GM23338 (cell line): ENCODE results near the gene PRKD1. TPM values are rescaled to one million over a fixed set of nuclear protein-coding genes. Genes with fewer than 3 reads are reported as not detected.

ENCODE experiments used
- ATAC-seq: fragments of 200-7000 bp; cut with Tn5 transposase; 3 replicates; pipeline ENCODE4 v1.9.1; 2020
- DNase-seq: peaks from one replicate; pipeline ENCODE4 v3.0.0-alpha.2; 2015; ENCODE audit warnings: low spot score
- H2AFZ ChIP-seq: fragments of 200-600 bp; sonication (generic); 2 replicates; pipeline ENCODE4 v1.8.0; 2016; ENCODE audit warnings: antibody characterized with exemption, mild to moderate bottlenecking, moderate library complexity
- H3F3A ChIP-seq: fragments of 200-600 bp; sonication (generic); replicated peaks from 2 replicates; pipeline ENCODE4 v1.8.0; 2017; ENCODE audit warnings: antibody characterized with exemption, mixed run types, low read depth
- H3K27ac ChIP-seq: fragments of 200-600 bp; sonication (generic); 2 replicates; pipeline ENCODE4 v1.6.1; 2016; ENCODE audit warnings: low read depth
- H3K27me3 ChIP-seq: fragments of 200-600 bp; sonication (generic); 2 replicates; pipeline ENCODE4 v1.8.0; 2016; ENCODE audit warnings: mild to moderate bottlenecking, mixed run types, moderate library complexity; ENCODE audit not compliant: insufficient read depth
- H3K36me3 ChIP-seq: fragments of 200-600 bp; sonication (generic); 2 replicates; pipeline ENCODE4 v1.8.0; 2016; ENCODE audit warnings: mild to moderate bottlenecking; ENCODE audit not compliant: insufficient read depth
- H3K4me1 ChIP-seq: fragments of 200-600 bp; sonication (generic); 2 replicates; pipeline ENCODE4 v1.8.0; 2016; ENCODE audit warnings: mild to moderate bottlenecking, moderate library complexity; ENCODE audit not compliant: insufficient read depth
- H3K4me2 ChIP-seq: fragments of 200-600 bp; sonication (generic); 2 replicates; pipeline ENCODE4 v1.7.1; 2017; ENCODE audit warnings: mixed run types
- H3K4me3 ChIP-seq: fragments of 200-600 bp; sonication (generic); 2 replicates; pipeline ENCODE4 v1.6.1; 2016; ENCODE audit warnings: mixed run types
- H3K79me2 ChIP-seq: fragments of 200-600 bp; sonication (generic); replicated peaks from 2 replicates; pipeline ENCODE4 v1.8.0; 2017; ENCODE audit warnings: mild to moderate bottlenecking; ENCODE audit not compliant: insufficient read depth
- H3K9me2 ChIP-seq: fragments of 200-600 bp; sonication (generic); 2 replicates; pipeline ENCODE4 v1.8.0; 2017; ENCODE audit not compliant: insufficient read depth
- H4K20me1 ChIP-seq: fragments of 200-600 bp; sonication (generic); replicated peaks from 2 replicates; pipeline ENCODE4 v1.8.0; 2017; ENCODE audit warnings: mild to moderate bottlenecking; ENCODE audit not compliant: insufficient read depth
- H3K27ac Mint-ChIP-seq: 2 replicates; pipeline ENCODE4 v1.8.0; 2020; ENCODE audit warnings: inconsistent platforms, mild to moderate bottlenecking, moderate library complexity, mixed read lengths
- H3K27me3 Mint-ChIP-seq: 3 replicates; pipeline ENCODE4 v1.8.0; 2022; ENCODE audit warnings: low read depth, mild to moderate bottlenecking, moderate library complexity, mixed read lengths, inconsistent platforms; ENCODE audit not compliant: insufficient read depth, poor library complexity
- H3K36me3 Mint-ChIP-seq: 3 replicates; pipeline ENCODE4 v1.8.0; 2021; ENCODE audit warnings: low read depth, mild to moderate bottlenecking, inconsistent platforms, moderate library complexity, mixed read lengths
- H3K4me1 Mint-ChIP-seq: 3 replicates; pipeline ENCODE4 v1.8.0; 2020; ENCODE audit warnings: mild to moderate bottlenecking, inconsistent platforms, mixed read lengths
- H3K4me3 Mint-ChIP-seq: 3 replicates; pipeline ENCODE4 v1.8.0; 2021; ENCODE audit warnings: moderate library complexity, mild to moderate bottlenecking, inconsistent platforms, mixed read lengths
- H3K9me3 Mint-ChIP-seq: 3 replicates; pipeline ENCODE4 v1.8.0; 2020; ENCODE audit warnings: moderate library complexity, mild to moderate bottlenecking, inconsistent platforms, mixed read lengths
- CREB1 ChIP-seq: fragments of 250-450 bp; sonication (Bioruptor Pico); IDR thresholded peaks from 2 replicates; pipeline ENCODE4 v1.5.0; 2020; ENCODE audit warnings: low read depth, mild to moderate bottlenecking, moderate library complexity
- EZH2 ChIP-seq: fragments of 200-600 bp; sonication (generic); IDR thresholded peaks from one replicate; pipeline ENCODE4 v1.8.0; 2017; ENCODE audit warnings: antibody characterized with exemption, mild to moderate bottlenecking, low read depth; ENCODE audit not compliant: unreplicated experiment
- EZH2phosphoT487 ChIP-seq: fragments of 200-600 bp; sonication (generic); IDR thresholded peaks from one replicate; pipeline ENCODE4 v1.8.1; 2018; ENCODE audit warnings: antibody characterized with exemption; ENCODE audit not compliant: unreplicated experiment
- JUNB ChIP-seq: IDR thresholded peaks from one replicate; pipeline ENCODE4 v1.6.1; 2016; ENCODE audit warnings: antibody characterized with exemption; ENCODE audit not compliant: unreplicated experiment
- NANOG ChIP-seq: IDR thresholded peaks from 2 replicates; pipeline ENCODE4 v1.6.1; 2016; ENCODE audit warnings: antibody characterized with exemption, borderline replicate concordance
- POLR2AphosphoS5 ChIP-seq: IDR thresholded peaks from 2 replicates; pipeline ENCODE4 v1.6.1; 2016; ENCODE audit warnings: antibody characterized with exemption, low read depth
- ZNF114 ChIP-seq: fragments of 250-450 bp; sonication (Bioruptor Pico); IDR thresholded peaks from 2 replicates; pipeline ENCODE4 v1.5.0; 2020; ENCODE audit warnings: mild to moderate bottlenecking, moderate library complexity
- ZNF331 ChIP-seq: fragments of 250-450 bp; sonication (Bioruptor Pico); IDR thresholded peaks from 2 replicates; pipeline ENCODE4 v1.5.0; 2020; ENCODE audit warnings: low read depth, mild to moderate bottlenecking, moderate library complexity
- polyA plus RNA-seq: library from polyadenylated mRNA; unstranded; fragments of >200 nt; fragmentation: Nextera tagmentation; extraction: Ambion mirVana; gene quantifications from 2 replicates; pipeline ENCODE4 v1.2.1, GENCODE V29; 2016
- total RNA-seq: library from RNA; depleted of rRNA; stranded (reverse); fragments of >200 nt; shearing (Covaris generic); gene quantifications from 2 replicates; pipeline ENCODE4 v1.2.3, GENCODE V29; 2014
- TF ChIP-seq, protein P1 (sequence below), 2 experiments: fragments of 200-600 bp in 1 of 2; sonication (generic) in 1 of 2; conservative IDR thresholded peaks; 2 replicates each; pipeline versions ENCODE4 v1.5.1 to v1.6.1; 2016 to 2017; ENCODE audit warnings: antibody characterized with exemption in 2 of 2, low read depth in 2 of 2, mild to moderate bottlenecking in 2 of 2, moderate library complexity in 1 of 2
- TF ChIP-seq, protein P2 (sequence below): IDR thresholded peaks from one replicate; pipeline ENCODE4 v1.6.1; 2018; ENCODE audit warnings: antibody characterized with exemption; ENCODE audit not compliant: unreplicated experiment
- TF ChIP-seq, protein P3 (sequence below): IDR thresholded peaks from 2 replicates; pipeline ENCODE4 v1.6.1; 2016; ENCODE audit warnings: antibody characterized with exemption

The PRKD1 gene
- total and polyA plus RNA-seq, 2 experiments from 2014 or later: 3.1 to 9.7 TPM

DNA sequence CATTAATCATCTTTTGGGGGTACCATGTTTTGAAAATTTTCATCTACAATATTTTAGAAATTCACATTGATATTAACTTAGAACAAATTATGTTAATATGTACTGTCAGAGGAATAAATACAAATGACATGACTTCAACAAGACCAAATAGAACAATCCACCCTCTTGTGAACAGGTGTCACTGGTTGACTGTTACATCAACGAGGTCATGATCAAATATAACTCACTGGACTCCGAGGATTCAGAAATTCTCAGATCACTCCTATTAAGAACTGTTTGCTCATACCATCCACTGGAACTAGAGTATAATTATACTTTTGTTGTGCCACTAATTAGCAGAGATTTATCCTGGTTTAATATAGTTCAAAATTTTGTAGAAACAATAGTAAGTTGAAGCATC, 318.8 kb downstream of the PRKD1 start:
- ATAC-seq: no peak

DNA sequence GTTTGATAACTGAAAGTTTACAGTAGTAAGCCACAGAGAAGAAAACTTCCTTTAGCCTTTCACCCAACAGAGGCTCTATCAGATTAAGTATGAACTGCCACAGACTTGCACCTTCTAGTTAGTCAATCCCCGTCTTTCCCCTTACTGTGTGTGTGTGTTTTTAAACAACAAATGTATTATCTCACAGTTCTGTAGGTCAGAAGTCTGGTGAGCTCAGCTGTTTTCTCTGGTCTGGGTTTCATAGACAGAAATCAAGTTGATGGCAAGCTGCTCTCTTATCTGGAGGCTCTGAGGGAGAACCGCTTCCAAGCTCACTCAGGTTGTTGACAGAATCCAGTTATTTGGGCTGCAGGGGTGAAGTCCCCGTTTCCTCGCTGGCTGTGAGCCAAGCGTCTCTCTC, 320.5 kb downstream of the PRKD1 start:
- Histone ChIP-seq H3K4me1 (peaks cover 14% of the 10 kb centered on the region), H3K27me3 (no peaks in the 10 kb centered on the region), H3K27ac (peak overlapping the region; percentile 78; the same call in 1 of the 2 replicates), H3K4me2 (peak overlapping the region; percentile 44), H3K4me3 (0 out of 2 replicates have a peak overlapping the region, but pooled peaks have one; percentile 25), H3K36me3 (no peaks in the 10 kb centered on the region), H3F3A (no peaks in the 10 kb centered on the region), H3K79me2 (no peaks in the 10 kb centered on the region), H3K9me2 (peaks cover 4% of the 10 kb centered on the region; the same call in 1 of the 2 replicates), H4K20me1 (no peaks in the 10 kb centered on the region), H2AFZ (no peak overlapping the region)
- ATAC-seq: no peak
- H3K4me3 Mint-ChIP-seq: no peak overlapping the region
- H3K27ac Mint-ChIP-seq: 0 out of 2 replicates have a peak overlapping the region, but pooled peaks have one; percentile 25
- DNase-seq: no peak
- peaks cover 15% of the 10 kb centered on the region; the same call in 2 of the 3 replicates for H3K4me1 Mint-ChIP-seq
- no peaks in the 10 kb centered on the region for H3K9me3 Mint-ChIP-seq
- H3K27me3 Mint-ChIP-seq: no peaks in the 10 kb centered on the region
- no peaks in the 10 kb centered on the region; the same call in 2 of the 3 replicates for H3K36me3 Mint-ChIP-seq
- TF ChIP-seq, protein P1, sequence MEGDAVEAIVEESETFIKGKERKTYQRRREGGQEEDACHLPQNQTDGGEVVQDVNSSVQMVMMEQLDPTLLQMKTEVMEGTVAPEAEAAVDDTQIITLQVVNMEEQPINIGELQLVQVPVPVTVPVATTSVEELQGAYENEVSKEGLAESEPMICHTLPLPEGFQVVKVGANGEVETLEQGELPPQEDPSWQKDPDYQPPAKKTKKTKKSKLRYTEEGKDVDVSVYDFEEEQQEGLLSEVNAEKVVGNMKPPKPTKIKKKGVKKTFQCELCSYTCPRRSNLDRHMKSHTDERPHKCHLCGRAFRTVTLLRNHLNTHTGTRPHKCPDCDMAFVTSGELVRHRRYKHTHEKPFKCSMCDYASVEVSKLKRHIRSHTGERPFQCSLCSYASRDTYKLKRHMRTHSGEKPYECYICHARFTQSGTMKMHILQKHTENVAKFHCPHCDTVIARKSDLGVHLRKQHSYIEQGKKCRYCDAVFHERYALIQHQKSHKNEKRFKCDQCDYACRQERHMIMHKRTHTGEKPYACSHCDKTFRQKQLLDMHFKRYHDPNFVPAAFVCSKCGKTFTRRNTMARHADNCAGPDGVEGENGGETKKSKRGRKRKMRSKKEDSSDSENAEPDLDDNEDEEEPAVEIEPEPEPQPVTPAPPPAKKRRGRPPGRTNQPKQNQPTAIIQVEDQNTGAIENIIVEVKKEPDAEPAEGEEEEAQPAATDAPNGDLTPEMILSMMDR (conservative IDR thresholded peaks at IDR 0.05; ENCODE audit: low read depth in 2 of 2): no peak
- no peak for TF ChIP-seq JUNB
- TF ChIP-seq ZNF331 (CRISPR knock-in tag): no peak

More for the DNA sequence above, 318.8 kb downstream of the PRKD1 start:
- no peak for DNase-seq
- no peak overlapping the region for H3K27ac ChIP-seq
- Mint-ChIP-seq H3K4me1 (peaks cover 18% of the 10 kb centered on the region; the same call in 2 of the 3 replicates), H3K4me3 (no peak overlapping the region), H3K36me3 (no peaks in the 10 kb centered on the region; the same call in 2 of the 3 replicates), H3K9me3 (no peaks in the 10 kb centered on the region), H3K27ac (no peak overlapping the region), H3K27me3 (no peaks in the 10 kb centered on the region)
- peaks cover 14% of the 10 kb centered on the region for H3K4me1 ChIP-seq
- H3K27me3 ChIP-seq: no peaks in the 10 kb centered on the region
- H3K9me2 ChIP-seq: peaks cover 4% of the 10 kb centered on the region; the same call in 1 of the 2 replicates
- TF ChIP-seq, protein P2, sequence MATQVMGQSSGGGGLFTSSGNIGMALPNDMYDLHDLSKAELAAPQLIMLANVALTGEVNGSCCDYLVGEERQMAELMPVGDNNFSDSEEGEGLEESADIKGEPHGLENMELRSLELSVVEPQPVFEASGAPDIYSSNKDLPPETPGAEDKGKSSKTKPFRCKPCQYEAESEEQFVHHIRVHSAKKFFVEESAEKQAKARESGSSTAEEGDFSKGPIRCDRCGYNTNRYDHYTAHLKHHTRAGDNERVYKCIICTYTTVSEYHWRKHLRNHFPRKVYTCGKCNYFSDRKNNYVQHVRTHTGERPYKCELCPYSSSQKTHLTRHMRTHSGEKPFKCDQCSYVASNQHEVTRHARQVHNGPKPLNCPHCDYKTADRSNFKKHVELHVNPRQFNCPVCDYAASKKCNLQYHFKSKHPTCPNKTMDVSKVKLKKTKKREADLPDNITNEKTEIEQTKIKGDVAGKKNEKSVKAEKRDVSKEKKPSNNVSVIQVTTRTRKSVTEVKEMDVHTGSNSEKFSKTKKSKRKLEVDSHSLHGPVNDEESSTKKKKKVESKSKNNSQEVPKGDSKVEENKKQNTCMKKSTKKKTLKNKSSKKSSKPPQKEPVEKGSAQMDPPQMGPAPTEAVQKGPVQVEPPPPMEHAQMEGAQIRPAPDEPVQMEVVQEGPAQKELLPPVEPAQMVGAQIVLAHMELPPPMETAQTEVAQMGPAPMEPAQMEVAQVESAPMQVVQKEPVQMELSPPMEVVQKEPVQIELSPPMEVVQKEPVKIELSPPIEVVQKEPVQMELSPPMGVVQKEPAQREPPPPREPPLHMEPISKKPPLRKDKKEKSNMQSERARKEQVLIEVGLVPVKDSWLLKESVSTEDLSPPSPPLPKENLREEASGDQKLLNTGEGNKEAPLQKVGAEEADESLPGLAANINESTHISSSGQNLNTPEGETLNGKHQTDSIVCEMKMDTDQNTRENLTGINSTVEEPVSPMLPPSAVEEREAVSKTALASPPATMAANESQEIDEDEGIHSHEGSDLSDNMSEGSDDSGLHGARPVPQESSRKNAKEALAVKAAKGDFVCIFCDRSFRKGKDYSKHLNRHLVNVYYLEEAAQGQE: no peak
- no peak for TF ChIP-seq NANOG
- no peak for TF ChIP-seq CREB1
- no peak for TF ChIP-seq EZH2phosphoT487
- no peak for TF ChIP-seq ZNF114
- TF ChIP-seq EZH2: no peak
- TF ChIP-seq, protein P3, sequence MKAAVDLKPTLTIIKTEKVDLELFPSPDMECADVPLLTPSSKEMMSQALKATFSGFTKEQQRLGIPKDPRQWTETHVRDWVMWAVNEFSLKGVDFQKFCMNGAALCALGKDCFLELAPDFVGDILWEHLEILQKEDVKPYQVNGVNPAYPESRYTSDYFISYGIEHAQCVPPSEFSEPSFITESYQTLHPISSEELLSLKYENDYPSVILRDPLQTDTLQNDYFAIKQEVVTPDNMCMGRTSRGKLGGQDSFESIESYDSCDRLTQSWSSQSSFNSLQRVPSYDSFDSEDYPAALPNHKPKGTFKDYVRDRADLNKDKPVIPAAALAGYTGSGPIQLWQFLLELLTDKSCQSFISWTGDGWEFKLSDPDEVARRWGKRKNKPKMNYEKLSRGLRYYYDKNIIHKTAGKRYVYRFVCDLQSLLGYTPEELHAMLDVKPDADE: no peak
- no peak for TF ChIP-seq POLR2AphosphoS5
- no peaks in the 10 kb centered on the region for H3K36me3 ChIP-seq
- H3K79me2 ChIP-seq: no peaks in the 10 kb centered on the region
- no peak overlapping the region for H3K4me2 ChIP-seq
- no peaks in the 10 kb centered on the region for H3F3A ChIP-seq
- H3K4me3 ChIP-seq: no peak overlapping the region
- H2AFZ ChIP-seq: no peak overlapping the region
- H4K20me1 ChIP-seq: no peaks in the 10 kb centered on the region
